IPS-NIHi7 (cell line): ENCODE measurements around the gene ARID5A.
"Not testable (repeated sequence)": the region's sequence is repeated elsewhere in the genome, so short reads cannot be mapped to it uniquely, and the experiment has no call there.

Experiments used
- DNase-seq: peaks from one replicate; pipeline ENCODE4 v3.0.0; 2012; ENCODE audit warnings: mixed read lengths; ENCODE audit errors: extremely low spot score

The ARID5A gene

DNA sequence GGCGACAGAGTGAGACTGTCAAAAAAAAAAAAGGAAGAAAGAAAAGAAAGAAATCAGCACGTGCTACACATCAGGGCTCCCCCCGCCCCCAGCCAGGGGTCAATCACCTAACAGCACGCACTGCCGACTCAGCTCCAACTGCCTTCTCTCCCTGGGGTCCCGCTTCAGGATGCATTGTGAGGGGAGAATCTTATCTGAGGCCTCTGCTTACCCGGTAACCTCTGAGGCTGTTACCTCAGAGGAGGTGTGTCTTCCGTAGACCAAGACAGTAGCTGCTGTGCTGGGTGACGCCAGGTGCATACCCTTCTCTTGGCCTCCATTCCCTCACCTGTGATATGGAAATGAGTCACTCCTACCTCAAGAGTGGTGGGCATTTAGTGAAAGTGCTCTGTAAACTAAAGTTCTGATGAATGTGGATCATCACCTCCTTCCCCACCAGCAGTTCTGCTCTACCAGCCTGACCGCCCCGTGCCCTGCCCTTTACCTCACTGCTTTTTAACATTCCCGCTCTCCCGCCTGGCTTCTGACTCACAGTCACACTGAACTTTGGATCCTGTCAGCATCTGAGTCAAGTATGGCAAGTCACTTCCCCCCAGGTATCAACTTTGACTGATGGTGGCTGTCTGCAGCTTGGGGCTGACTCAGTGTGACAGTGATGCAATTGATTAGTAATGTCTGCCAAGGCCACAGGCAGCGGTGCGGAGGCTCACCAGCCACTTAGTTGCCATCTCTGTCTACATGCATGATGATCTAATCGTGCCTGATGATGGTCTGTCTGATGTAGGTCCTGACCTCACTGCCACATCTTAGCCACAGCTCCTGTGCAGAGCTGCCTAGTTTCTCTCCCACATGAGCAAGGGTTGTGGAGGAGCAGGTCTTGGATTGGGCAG, 20.1 kb downstream of the ARID5A start:
- DNase-seq: no peak

- not testable (repeated sequence) for DNase-seq
These were observed 20.9 kb downstream of the ARID5A start for GRCh38 chr2:96557421-96557820.

GRCh38 chr2:96558061-96558460, 21.5 kb downstream of the ARID5A start:
- no peak for DNase-seq

DNA sequence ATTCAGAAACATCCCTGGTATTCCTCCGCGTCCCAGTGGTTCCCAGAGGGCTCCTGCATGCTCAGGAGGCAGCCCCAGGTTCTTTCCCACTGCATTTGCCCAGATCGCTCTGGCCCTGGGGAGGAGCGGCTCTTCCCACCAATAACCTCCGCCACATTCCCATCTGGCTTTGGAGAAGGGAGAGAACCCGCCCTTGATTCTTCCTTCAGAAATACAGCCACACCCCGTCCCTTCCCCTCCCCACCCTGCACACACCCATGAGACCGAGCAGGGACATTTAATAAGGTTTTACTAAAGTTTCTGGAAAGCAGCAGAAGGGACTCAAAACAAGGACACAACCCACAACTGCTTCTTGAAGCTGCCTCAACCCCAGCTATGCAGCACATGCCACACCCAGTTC, 21.9 kb downstream of the ARID5A start:
- no peak for DNase-seq

DNA sequence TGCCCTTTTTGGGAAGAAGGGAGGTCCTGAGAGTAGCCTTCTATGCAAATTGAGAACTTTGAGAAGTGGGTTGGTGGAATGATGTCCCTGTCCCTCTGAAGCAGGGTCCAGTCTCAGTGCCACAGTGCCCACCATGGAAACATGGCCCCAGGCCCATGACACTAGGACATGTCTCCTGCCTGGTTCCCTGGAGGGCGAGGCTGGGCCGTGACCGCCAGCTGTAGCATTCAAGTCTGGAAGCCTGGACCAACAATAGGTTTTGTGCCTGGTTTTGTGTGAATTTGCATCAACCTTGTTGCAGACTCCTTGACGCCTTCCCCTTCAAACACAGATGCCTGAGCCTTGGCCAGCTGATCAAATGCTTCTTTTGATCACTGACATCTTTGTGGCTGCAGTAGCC, 27.5 kb downstream of the ARID5A start:
- DNase-seq: no peak

- no peak for DNase-seq
These were observed 28.0 kb downstream of the ARID5A start for GRCh38 chr2:96564563-96564962.

DNA sequence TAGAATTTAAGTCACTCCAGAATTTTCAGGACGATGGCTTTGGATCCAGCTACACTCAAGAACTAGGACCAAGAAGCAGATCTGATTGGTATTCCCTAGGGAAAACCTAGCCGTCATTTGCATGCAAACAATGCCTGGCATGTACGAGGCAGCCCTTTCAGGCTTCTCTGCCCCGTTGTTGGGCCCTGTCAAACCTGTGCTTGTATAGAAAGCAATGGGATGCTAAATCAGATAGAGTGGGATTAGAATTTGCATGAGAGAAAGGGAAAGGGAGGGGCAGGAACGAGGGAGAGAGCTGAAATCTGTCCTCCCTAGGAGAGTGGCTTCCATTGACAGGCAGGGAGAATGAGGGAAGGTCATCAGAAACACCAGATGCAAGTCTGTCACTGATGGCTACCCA, 28.6 kb downstream of the ARID5A start:
- peak; percentile 63 for DNase-seq

GRCh38 chr2:96568094-96568493, 31.5 kb downstream of the ARID5A start:
- DNase-seq: no peak

GRCh38 chr2:96574364-96574763, 37.8 kb downstream of the ARID5A start:
- DNase-seq: no peak

- no peak for DNase-seq
These were observed 39.4 kb downstream of the ARID5A start for GRCh38 chr2:96575785-96576456.

- no peak for DNase-seq
These were observed 40.9 kb downstream of the ARID5A start for GRCh38 chr2:96577501-96577900.

- DNase-seq: no peak
These were observed 42.2 kb downstream of the ARID5A start for GRCh38 chr2:96578731-96579130.

- peak; percentile 33 for DNase-seq
These were observed 42.9 kb downstream of the ARID5A start for GRCh38 chr2:96579422-96579821.

DNA sequence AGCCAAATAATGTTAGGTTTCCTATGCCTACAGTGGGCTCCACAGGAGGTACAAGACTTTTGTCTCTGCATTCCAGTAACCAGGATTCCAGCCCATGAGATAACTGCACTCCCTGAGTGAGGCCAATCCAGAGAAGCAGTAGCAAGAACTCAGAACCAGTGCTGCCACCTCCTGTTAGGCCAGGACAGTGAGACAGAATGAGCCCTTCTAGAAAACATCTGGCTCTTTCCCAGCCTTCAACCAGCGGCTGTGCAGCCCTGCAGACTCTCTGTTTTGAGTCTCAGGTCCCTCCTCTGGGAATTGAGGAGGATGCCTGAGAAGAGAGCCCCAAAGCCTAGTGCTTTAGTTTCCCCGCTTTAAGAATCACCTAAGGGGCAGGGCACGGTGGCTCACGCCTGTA, 44.2 kb downstream of the ARID5A start:
- DNase-seq: peak; percentile 48

DNA sequence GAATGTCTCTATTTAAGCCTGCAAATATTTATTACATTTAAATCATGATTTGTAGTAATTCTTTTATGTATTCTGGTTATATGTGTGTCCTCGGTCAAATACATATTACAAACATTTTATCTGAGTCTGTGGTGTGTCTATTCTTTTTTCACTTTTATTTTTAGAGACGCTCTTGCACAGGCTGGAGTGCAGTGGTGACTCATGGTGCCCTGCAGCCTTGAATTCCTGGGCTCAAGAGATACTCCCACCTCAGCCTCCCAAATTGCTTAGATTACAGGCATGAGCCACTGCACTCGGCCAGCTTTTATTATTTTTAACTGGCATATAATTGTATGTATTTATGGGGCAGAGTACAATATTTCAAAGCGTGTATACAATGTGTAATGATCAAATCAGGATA, 47.5 kb downstream of the ARID5A start:
- no peak for DNase-seq

- DNase-seq: no peak
These were observed 51.3 kb downstream of the ARID5A start for GRCh38 chr2:96587843-96588242.

DNA sequence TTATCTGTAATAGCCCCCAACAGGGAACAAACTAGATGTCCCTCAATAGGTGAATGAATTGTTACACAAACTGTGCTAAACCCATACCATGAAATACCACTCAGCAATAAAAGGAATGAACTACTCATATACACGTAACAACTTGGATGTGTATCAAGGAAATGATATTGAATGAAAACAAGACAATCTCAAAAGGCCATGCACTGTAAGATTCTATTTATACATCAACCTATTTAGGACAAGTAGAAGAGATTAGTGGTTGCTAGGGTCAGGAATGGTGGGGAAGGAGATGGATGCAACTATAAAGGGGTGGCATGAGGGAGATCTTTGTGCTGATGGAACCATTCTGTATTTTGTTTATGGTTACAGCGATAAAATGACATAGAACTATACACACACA, 54.5 kb downstream of the ARID5A start:
- DNase-seq: no peak

DNA sequence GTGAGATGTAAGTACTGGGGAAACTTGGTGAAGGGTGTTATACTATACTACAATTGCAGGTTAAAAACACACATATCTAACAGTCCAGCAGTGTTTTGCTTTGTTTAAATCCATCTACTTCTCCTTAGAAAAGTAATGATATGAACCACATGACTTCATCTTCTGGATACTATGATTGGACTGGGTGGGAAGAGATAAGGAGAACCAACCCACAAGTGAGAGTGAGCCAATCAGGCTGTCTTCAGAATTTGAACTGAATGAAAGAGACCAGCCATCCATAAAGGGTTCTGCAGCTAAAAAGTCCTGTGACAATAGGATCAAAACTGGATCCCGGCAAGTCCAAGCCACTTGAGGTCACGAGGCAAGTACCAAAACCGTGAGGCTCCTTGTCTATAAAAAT, 54.9 kb downstream of the ARID5A start:
- DNase-seq: no peak

- DNase-seq: no peak
These were observed 57.7 kb downstream of the ARID5A start for GRCh38 chr2:96594282-96594681.

DNA sequence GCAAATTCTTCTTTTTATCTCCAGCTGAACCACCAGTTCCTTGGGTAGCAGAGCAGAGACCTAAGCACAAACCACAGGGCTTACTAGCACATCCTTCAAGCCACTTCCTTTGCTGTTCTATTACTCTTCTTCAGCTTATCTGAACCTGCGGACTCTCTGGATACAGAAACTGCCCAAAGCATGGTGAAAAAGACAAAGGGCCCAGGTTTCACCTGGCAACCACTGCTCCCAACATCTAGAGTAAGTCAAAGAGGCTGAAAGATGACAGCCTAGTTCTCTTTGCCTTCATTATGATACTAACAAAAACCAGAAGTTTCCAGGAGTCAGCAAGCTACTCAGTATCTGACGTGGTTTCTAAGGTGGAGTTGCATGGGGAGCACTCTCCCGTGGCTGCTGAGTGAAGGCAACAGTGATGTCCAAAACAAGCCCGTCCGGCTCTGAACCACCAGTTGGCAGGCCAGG, 58.2 kb downstream of the ARID5A start:
- no peak for DNase-seq

GRCh38 chr2:96596596-96596995, 60.0 kb downstream of the ARID5A start:
- DNase-seq: no peak

DNA sequence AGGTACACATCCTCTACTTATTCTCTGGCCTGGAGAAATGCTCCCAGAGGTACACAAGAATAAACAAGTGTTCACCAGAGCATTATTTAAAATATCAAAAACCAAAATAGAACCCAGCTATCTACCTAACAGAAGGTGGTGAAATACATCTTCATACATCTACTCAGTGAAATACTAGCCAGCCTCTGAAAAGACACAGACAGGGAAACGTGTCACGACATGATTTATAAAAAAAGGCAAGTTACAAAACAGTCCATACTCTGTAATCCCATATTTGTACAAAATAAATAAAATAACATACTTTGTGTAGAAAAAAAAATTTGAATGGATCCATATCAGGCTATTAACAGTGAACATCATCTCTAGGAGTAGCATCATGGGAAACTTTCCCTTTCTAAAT, 63.4 kb downstream of the ARID5A start:
- DNase-seq: no peak
